ENCODE results near the gene AURKA.
"Not testable (repeated sequence)": the region's sequence is repeated elsewhere in the genome, so short reads cannot be mapped to it uniquely, and the experiment has no call there.

Gene AURKA

DNA sequence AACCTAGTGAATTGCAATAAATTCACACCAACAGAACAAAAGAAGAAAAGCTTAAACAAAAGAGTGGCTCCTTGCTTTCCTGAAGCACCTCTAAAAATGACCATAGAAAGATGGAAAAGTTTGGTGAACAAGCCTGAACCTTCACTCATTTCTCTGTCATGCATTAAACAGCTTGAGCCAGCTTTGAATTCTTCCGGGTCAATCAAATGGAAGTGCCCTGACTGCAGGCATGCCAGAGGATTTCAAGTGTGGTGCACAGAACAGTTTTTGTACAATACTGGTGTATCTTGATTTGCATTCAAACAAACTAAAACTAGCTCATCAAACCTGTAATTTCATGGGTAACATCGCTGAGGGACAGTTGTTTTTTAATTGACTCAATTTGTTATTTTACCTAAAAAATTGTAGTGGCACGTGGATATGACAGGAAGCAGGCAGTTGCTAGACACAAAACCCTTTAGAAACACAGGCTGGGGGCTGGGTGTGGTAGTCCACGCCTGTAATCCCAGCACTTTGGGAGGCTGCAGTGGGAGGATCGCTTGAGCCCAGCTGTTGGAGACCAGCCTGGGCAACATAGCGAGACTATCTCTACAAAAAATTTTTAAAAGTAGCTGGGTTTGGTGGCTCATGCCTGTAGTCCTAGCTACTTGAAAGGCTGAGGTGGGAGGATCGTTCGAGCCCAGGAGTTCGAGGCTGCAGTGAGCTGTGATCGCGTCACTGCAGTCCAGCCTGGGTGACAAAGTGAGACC lies 29.1 kb upstream of the AURKA start:
- no peak for DNase-seq (ENCODE audit: low spot score)

GRCh38 chr20:56420028-56420427 lies 28.0 kb upstream of the AURKA start:
- DNase-seq (ENCODE audit: low spot score), result no peak

- DNase-seq (ENCODE audit: low spot score), result no peak
These were observed 26.4 kb upstream of the AURKA start for GRCh38 chr20:56418385-56418861.

- no peak for DNase-seq (ENCODE audit: low spot score)
These were observed 25.9 kb upstream of the AURKA start for GRCh38 chr20:56417911-56418310.

- DNase-seq (ENCODE audit: low spot score), result no peak
These were observed 25.4 kb upstream of the AURKA start for GRCh38 chr20:56417402-56417801.

DNA sequence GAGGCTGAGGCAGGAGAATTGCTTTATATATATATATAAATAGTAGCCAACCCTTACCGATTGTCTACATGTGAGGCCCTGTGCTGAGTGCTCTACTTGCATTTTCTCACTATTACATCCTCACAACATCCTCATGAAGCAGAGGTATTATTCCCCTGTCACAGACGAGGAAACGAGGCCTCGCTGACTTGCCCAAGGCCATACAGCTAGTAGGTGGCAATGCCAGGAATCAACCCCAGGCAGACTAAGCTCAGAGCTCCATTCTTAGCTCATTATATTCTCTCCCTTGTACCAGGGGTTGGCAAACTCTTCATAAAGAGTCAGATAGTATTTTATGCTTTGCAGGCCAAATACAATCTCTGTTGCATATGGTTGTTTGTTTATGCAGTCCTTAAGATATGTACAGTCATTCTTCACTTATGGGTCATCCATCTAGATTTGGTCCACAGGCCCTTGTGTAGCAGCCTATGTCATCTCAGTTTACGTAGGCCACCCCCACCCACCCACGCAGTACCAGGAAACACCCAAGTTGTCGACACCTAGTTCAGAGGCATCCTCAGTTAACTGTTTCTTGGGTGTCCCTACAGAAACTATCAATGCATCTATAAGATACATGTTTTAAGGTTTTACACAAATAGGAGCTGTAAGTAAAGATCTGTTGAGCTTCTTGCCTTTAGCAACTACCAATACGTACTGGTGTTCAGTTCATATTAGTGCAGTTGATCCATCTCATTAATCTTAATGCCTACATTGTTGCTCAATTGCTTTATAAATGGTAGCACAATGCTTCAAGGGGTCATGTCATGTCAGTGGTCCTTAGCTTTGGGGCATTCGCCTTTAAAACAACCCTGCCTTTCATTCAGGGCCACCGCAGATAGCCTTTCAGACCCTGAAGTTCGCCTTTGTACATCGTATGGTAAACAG lies 23.1 kb upstream of the AURKA start:
- DNase-seq (ENCODE audit: low spot score), result no peak

DNA sequence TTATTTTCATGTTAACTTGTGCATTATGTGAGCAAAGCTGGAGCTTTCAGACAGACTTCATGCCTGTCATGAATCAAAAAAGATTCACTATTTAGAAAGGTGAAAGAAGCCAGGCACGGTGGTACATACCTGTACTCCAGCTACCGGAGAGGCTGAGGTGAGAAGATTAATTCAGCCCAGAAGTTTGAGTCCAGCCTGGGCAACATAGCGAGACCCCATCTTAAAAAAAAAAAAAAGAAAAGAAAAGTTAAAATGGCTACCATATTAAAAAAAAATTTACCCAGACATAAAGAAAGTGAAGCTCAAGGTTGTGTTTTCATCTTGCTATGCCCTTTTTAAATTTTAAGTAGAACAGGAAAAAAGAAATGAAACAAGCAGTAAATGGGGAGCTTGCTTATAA lies 20.9 kb upstream of the AURKA start:
- DNase-seq (ENCODE audit: low spot score), result no peak

DNA sequence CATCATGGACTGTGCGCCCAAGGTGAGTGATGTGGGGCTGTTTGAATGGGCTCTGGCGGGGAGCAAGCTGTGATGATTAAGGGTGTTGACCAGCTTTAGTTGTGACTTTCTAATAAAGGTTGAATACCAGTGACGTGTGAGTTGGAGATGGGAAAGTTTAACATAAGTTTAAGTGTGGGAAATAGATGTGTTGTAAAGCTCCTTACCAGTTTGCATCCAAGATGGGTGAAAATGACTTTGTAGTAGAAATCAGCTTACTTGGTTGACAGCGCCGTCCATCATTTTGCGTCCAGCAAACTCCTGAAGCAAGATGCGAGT lies 20.4 kb upstream of the AURKA start:
- DNase-seq (ENCODE audit: low spot score), result no peak

- peak; percentile 62 for DNase-seq (ENCODE audit: low spot score)
These were observed 19.9 kb upstream of the AURKA start, which contains the start of gene CASS4 for GRCh38 chr20:56411759-56412472. TSS of gene CASS4 (plus strand) at chr20:56412260. CDS start at chr20:56412459, 199 bp downstream.

DNA sequence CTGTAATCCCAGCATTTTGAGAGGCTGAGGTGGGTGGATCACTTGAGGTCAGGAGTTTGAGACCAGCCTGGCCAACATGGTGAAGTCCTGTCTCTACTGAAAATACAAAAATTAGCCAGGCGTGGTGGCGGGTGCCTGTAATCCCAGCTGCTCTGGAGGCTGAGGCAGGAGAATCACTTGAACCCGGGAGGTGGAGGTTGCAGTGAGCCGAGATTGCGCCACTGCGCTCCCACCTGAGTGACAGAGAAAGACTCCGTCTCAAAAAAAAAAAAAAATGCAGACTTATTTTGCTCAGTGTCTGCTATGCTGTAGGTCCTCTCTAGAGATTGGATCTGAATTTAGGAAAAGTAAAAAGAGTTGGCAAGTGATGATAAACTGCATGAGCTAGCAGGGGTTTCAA lies 19.3 kb upstream of the AURKA start:
- not testable (repeated sequence) for DNase-seq (ENCODE audit: low spot score)

GRCh38 chr20:56409956-56410355 lies 17.9 kb upstream of the AURKA start:
- DNase-seq (ENCODE audit: low spot score), result no peak

DNA sequence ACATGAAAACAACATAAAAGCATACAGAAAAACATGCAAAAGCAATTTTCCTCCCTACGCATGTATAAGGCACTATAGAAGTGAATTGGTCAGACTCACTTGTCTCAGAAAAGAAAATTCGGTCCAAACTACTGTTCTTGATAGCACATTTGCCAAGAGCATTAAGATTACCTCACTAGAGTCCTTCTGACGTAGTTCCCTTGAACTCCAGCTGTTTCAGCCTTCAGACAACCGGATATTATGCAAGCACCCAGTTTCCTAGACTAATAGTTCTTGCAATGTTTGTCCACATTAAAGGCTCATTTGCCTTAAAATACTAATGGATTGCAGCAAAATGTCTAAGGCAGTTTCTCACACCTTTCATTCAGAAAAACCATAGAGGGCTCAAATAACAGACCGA lies 17.5 kb upstream of the AURKA start:
- no peak for DNase-seq (ENCODE audit: low spot score)

DNA sequence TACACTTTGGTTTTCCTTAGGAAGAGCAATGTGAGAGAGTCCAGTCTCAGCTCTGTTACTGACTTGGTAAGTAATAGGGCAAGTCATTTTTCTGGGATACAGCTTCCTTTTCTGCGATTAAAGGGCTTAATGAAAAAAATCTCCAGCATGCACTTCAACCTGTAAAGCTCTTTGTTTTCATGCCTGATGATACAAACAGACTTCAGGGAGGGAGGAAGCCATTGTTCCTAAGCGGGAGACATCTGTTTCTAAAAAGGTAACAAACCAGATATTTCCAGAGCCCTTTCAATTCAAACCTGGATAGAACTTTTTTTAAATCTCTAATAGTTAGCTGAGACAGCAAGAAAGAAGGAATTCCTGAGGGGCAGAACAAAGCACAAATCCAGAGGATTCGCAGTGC lies 14.9 kb upstream of the AURKA start:
- no peak for DNase-seq (ENCODE audit: low spot score)

- DNase-seq (ENCODE audit: low spot score), result not testable (repeated sequence)
These were observed 13.3 kb upstream of the AURKA start for GRCh38 chr20:56405356-56405755.

GRCh38 chr20:56403465-56403864 lies 11.4 kb upstream of the AURKA start:
- no peak for DNase-seq (ENCODE audit: low spot score)

DNA sequence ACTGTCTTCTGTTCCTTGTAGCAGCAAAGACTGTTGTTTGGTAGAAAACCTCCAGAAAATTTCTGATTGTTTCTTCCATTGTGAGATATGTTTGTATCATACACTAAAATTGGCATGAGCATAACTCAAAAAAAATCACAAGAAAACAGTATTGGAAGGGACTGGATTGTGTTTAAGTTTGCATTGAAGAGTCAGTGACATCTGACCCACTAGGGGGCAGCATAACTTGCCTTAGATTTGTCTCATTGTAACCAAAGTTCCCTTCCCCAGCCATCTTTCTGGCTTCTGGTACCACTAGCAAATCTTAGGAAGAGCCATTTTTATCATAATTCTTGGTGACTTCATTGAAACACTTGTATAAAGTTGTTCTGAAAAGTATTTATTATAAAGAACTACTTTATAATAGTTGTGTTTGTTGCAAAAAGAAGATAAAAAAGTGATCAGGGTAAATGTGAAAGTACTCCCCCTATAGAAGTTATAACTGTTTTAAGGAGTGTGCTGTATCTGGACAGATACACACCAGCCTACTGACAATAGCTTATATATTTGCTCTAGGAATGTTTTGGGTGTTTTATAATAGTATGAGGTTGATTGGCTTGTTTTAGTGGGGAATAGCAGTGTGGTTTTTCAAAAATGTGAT lies 8.1 kb upstream of the AURKA start:
- DNase-seq (ENCODE audit: low spot score), result peak; percentile 78

GRCh38 chr20:56395166-56395565 lies 3.2 kb upstream of the AURKA start:
- DNase-seq (ENCODE audit: low spot score), result no peak

DNA sequence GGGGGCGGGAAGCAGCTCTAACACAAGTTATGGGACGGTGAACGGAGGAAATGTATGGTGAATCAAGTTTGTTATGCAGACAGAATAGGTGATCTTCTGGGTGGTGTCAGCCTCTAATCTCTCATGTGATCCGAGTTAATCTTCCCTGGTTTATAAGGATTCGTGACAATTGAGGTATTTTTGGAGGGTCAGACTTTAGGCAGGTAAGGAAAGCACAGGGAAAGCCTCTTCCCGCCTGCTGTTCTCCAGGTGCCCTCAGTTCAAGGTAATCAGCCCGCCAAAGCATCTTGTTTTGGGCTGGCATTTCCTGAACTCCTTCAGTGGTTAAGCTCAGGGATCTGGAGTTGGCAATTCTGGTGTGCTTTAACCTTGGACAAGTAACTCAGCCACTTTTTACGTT lies 1.6 kb upstream of the AURKA start:
- DNase-seq (ENCODE audit: low spot score), result no peak

DNA sequence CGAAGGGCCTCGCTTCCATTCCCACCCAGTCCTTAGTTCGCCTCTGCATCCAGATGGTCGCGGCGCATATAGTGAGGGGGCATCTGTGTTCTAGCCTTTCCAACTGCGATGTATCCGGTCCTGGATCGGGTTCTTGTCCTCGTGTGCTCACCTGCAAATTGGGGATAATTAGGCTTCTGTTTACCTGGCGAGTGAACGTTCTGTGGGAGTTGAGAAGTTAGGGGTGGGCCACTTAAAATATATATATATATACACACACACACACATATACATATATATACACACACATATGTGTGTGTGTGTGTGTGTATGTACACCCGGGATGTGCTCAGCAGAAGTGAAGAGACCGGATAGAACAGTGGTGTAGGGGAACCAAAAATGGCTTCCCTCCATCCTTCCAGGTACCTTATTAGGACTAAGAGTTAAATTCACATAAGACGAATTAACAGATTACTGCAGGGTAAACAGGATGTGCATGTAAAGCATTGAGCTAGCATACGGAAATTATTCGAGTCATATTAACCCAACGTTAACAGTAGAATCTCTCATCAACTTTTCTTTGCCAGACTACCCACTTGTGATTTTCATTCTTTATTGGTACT lies 967 bp upstream of the AURKA start:
- DNase-seq (ENCODE audit: low spot score), result no peak

- DNase-seq (ENCODE audit: low spot score), result no peak
These were observed 351 bp downstream of the AURKA start for GRCh38 chr20:56391596-56392131.

DNA sequence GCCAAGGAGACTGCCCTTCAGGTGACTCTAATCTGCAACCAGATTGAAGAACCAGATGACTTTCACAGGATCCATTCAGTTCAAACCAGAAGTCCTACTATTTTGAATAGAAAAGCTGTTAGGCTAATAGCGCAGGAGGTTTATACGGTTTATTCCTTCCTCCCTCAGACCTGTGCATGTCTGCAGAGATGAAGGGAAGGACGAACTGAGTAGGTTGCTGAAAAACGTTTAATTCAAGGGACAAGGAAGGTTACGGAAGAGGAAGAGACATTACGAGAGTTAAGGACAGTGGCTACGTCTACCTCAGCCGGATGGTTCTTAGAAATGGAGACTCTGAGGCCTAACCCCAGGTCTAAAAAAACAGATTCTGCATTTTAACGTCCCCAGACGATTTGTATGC lies 978 bp downstream of the AURKA start:
- DNase-seq (ENCODE audit: low spot score), result no peak
